MM.1S (cell line): Measurements from ENCODE around the gene TUBAL3.

Experiments
- DNase-seq: peaks from one replicate; pipeline ENCODE4 v3.0.0-alpha.2; 2015
- H2AFZ ChIP-seq: fragments of 300-600 bp; sonication (generic); 2 replicates; pipeline ENCODE4 v1.6.0; 2016; ENCODE audit warnings: antibody characterized with exemption, low read length
- H3F3A ChIP-seq: fragments of 300-600 bp; sonication (generic); 2 replicates; pipeline ENCODE4 v1.6.1; 2016; ENCODE audit warnings: mild to moderate bottlenecking, antibody characterized with exemption, low read length, moderate library complexity, mixed read lengths; ENCODE audit not compliant: insufficient read depth
- H3K27ac ChIP-seq: fragments of 300-600 bp; sonication (generic); 2 replicates; pipeline ENCODE4 v1.5.1; 2016; ENCODE audit warnings: mild to moderate bottlenecking, low read length
- H3K27me3 ChIP-seq: fragments of 300-600 bp; sonication (generic); replicated peaks from 2 replicates; pipeline ENCODE4 v1.6.0; 2016; ENCODE audit warnings: low read length; ENCODE audit not compliant: insufficient read depth
- H3K36me3 ChIP-seq: fragments of 300-600 bp; sonication (generic); replicated peaks from 2 replicates; pipeline ENCODE4 v1.6.1; 2016; ENCODE audit warnings: mild to moderate bottlenecking, low read length, mixed read lengths; ENCODE audit not compliant: insufficient read depth
- H3K4me1 ChIP-seq: fragments of 300-600 bp; sonication (generic); 2 replicates; pipeline ENCODE4 v1.6.1; 2016; ENCODE audit warnings: low read length, mixed read lengths
- H3K4me2 ChIP-seq: fragments of 300-600 bp; sonication (generic); 2 replicates; pipeline ENCODE4 v1.6.0; 2016; ENCODE audit warnings: low read depth, low read length
- H3K4me3 ChIP-seq: fragments of 300-600 bp; sonication (generic); 2 replicates; pipeline ENCODE4 v1.5.1; 2016; ENCODE audit warnings: low read length, mixed read lengths
- H3K79me2 ChIP-seq: fragments of 300-600 bp; sonication (generic); 2 replicates; pipeline ENCODE4 v1.6.1; 2016; ENCODE audit warnings: mixed run types, low read length, mixed read lengths
- H3K9ac ChIP-seq: fragments of 300-600 bp; sonication (generic); 2 replicates; pipeline ENCODE4 v1.6.1; 2016; ENCODE audit warnings: low read length, mixed read lengths
- H3K9me2 ChIP-seq: fragments of 300-600 bp; sonication (generic); replicated peaks from 2 replicates; pipeline ENCODE4 v1.6.1; 2016; ENCODE audit warnings: mild to moderate bottlenecking, low read length, mixed read lengths; ENCODE audit not compliant: insufficient read depth
- H3K9me3 ChIP-seq: fragments of 300-600 bp; sonication (generic); replicated peaks from 2 replicates; pipeline ENCODE4 v1.6.1; 2016; ENCODE audit warnings: mild to moderate bottlenecking, low read length, mixed read lengths; ENCODE audit not compliant: insufficient read depth
- H4K20me1 ChIP-seq: fragments of 300-600 bp; sonication (generic); 2 replicates; pipeline ENCODE4 v1.6.1; 2016; ENCODE audit warnings: mild to moderate bottlenecking, low read length, moderate library complexity, mixed read lengths; ENCODE audit not compliant: insufficient read depth
- EZH2 ChIP-seq: fragments of 300-600 bp; sonication (generic); optimal IDR thresholded peaks from 2 replicates; pipeline ENCODE3; 2017; ENCODE audit warnings: low read depth, mild to moderate bottlenecking, antibody characterized with exemption, low read length, mixed read lengths
- EZH2phosphoT487 ChIP-seq: fragments of 300-600 bp; sonication (generic); IDR thresholded peaks from 2 replicates; pipeline ENCODE4 v1.6.1; 2018; ENCODE audit warnings: antibody characterized with exemption, low read length
- TF ChIP-seq, protein P1 (sequence below): fragments of 300-600 bp; sonication (generic); IDR thresholded peaks from 2 replicates; pipeline ENCODE4 v1.5.1; 2016; ENCODE audit warnings: antibody characterized with exemption, low read length, mixed read lengths

Gene TUBAL3

DNA sequence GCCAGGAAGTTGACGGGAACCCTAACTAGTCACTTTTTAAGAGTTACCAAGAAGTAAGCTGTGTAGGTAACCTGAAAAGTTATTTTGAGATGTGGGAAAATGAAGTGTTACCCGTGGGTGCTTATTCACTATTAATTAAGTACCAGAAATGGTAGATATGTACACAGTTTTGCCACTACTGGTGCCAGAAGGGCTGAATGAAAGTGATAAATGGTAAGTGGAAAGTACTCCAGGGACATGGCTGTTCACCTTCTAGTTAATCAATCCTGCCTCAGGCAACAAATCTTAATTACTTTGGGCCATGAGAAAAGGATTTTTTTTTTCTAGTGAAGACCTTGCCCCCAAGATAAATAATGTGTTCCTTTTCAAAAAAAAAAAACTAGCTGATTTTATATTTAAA lies 23.5 kb upstream of the TUBAL3 start:
- H3K79me2 ChIP-seq: peaks cover 62% of the 10 kb centered on the region
- no peak overlapping the region for H2AFZ ChIP-seq
- H3K27me3 ChIP-seq: no peaks in the 10 kb centered on the region

DNA sequence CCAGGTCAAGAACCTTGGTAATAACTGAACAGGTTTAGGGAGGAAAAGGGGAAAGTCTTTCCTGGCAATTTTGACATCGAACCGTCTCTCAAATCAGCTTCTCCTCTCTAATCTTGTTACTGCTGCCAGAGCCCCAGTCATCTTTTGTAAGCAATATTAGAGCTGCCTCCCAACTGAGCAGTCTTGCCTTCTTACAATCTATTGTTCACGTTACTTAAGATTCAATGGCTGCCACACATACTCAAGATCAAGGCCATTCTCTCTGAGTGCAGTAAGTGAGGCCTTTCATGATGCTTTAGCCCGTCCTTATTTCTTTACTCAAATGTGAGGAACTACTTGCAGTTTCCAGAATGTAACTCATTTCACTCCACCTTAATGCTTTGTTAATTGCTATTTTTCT lies 20.1 kb upstream of the TUBAL3 start:
- H3K27ac ChIP-seq: no peak overlapping the region
- no peaks in the 10 kb centered on the region for H3K4me1 ChIP-seq
- TF ChIP-seq EZH2phosphoT487: no peak
- TF ChIP-seq, protein P1, sequence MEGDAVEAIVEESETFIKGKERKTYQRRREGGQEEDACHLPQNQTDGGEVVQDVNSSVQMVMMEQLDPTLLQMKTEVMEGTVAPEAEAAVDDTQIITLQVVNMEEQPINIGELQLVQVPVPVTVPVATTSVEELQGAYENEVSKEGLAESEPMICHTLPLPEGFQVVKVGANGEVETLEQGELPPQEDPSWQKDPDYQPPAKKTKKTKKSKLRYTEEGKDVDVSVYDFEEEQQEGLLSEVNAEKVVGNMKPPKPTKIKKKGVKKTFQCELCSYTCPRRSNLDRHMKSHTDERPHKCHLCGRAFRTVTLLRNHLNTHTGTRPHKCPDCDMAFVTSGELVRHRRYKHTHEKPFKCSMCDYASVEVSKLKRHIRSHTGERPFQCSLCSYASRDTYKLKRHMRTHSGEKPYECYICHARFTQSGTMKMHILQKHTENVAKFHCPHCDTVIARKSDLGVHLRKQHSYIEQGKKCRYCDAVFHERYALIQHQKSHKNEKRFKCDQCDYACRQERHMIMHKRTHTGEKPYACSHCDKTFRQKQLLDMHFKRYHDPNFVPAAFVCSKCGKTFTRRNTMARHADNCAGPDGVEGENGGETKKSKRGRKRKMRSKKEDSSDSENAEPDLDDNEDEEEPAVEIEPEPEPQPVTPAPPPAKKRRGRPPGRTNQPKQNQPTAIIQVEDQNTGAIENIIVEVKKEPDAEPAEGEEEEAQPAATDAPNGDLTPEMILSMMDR: no peak
- TF ChIP-seq EZH2: no peak
- H3K9me2 ChIP-seq: no peaks in the 10 kb centered on the region
- H3K27me3 ChIP-seq: no peaks in the 10 kb centered on the region
- no peak overlapping the region for H3K4me2 ChIP-seq
- H3K4me3 ChIP-seq: no peak overlapping the region
- no peaks in the 10 kb centered on the region for H3K9me3 ChIP-seq
- H2AFZ ChIP-seq: no peak overlapping the region
- H3K9ac ChIP-seq: no peak overlapping the region
- 0 out of 2 replicates have a peak, but pooled peaks cover 5% of the 10 kb centered on the region for H4K20me1 ChIP-seq
- no peaks in the 10 kb centered on the region; the same call in 1 of the 2 replicates for H3K36me3 ChIP-seq
- no peak for DNase-seq
- H3F3A ChIP-seq: no peaks in the 10 kb centered on the region
- peaks cover 81% of the 10 kb centered on the region for H3K79me2 ChIP-seq

More for the DNA sequence above, 23.5 kb upstream of the TUBAL3 start:
- no peak for TF ChIP-seq EZH2phosphoT487
- TF ChIP-seq EZH2: no peak
- TF ChIP-seq, protein P1: no peak
- Histone ChIP-seq H4K20me1 (no peaks in the 10 kb centered on the region), H3F3A (no peaks in the 10 kb centered on the region), H3K4me3 (no peak overlapping the region), H3K27ac (no peak overlapping the region), H3K9me2 (no peaks in the 10 kb centered on the region), H3K9me3 (no peaks in the 10 kb centered on the region), H3K4me1 (no peaks in the 10 kb centered on the region), H3K4me2 (no peak overlapping the region), H3K9ac (no peak overlapping the region), H3K36me3 (no peaks in the 10 kb centered on the region; the same call in 1 of the 2 replicates)
- no peak for DNase-seq

- Histone ChIP-seq H3K4me1 (no peaks in the 10 kb centered on the region), H3K79me2 (peaks cover 84% of the 10 kb centered on the region), H2AFZ (no peak overlapping the region), H3K27me3 (no peaks in the 10 kb centered on the region), H3K27ac (no peak overlapping the region), H3K4me2 (no peak overlapping the region), H3K9me3 (no peaks in the 10 kb centered on the region), H3K36me3 (no peaks in the 10 kb centered on the region), H4K20me1 (0 out of 2 replicates have a peak, but pooled peaks cover 5% of the 10 kb centered on the region), H3K9me2 (no peaks in the 10 kb centered on the region), H3K9ac (no peak overlapping the region), H3F3A (no peaks in the 10 kb centered on the region), H3K4me3 (no peak overlapping the region)
- TF ChIP-seq EZH2 (no peak), EZH2phosphoT487 (no peak)
- TF ChIP-seq, protein P1: no peak
- DNase-seq: no peak
These were observed 19.1 kb upstream of the TUBAL3 start for GRCh38 chr10:5423771-5424170.
